CD4-positive, alpha-beta T cell (primary cell): ENCODE results near the gene GDF7. TPM values are rescaled to one million over a fixed set of nuclear protein-coding genes. Genes with fewer than 3 reads are reported as not detected.

ENCODE experiments used
- ATAC-seq: fragments of 200-7000 bp; cut with Tn5 transposase; one replicate; pipeline ENCODE4 v1.10.0; 2022; ENCODE audit warnings: mild to moderate bottlenecking; ENCODE audit not compliant: poor library complexity
- CTCF ChIA-PET: fragments of 350-600 bp; sonication (Branson Sonifier 250); formaldehyde crosslinking; loops from one replicate; lab custom pipeline; 2021; ENCODE audit warnings: antibody characterized with exemption, inconsistent platforms; lab: Charles Lee
- POLR2A ChIA-PET: fragments of 350-600 bp; sonication (Branson Sonifier 250); formaldehyde crosslinking; loops from one replicate; lab custom pipeline; 2021; ENCODE audit warnings: antibody characterized with exemption, inconsistent platforms; lab: Charles Lee
- DNase-seq, 14 experiments: peaks; one replicate each; pipeline ENCODE4 v3.0.0-alpha.2; 2013 to 2020; ENCODE audit warnings: mixed read lengths in 2 of 14
- H3K27ac ChIP-seq, 2 donors: one replicate each; pipeline versions ENCODE4 v1.5.1 to v1.7.0; 2013; ENCODE audit warnings: low read length in 2 of 2, low read depth in 1 of 2, mild to moderate bottlenecking in 1 of 2
- H3K27me3 ChIP-seq, 2 experiments: 1 replicate in 1 of 2; 2 replicates in 1 of 2; pipeline versions ENCODE4 v1.6.1 to v1.7.0; 2013; ENCODE audit warnings: low read length in 2 of 2, control low read depth in 1 of 2, mild to moderate bottlenecking in 1 of 2, moderate library complexity in 1 of 2; ENCODE audit not compliant: insufficient read depth in 2 of 2, control insufficient read depth in 1 of 2
- H3K36me3 ChIP-seq: one replicate; pipeline ENCODE4 v1.6.1; 2013; ENCODE audit warnings: low read length, control low read depth; ENCODE audit not compliant: insufficient read depth
- H3K4me1 ChIP-seq: one replicate; pipeline ENCODE4 v1.6.1; 2013; ENCODE audit warnings: low read length, control low read depth; ENCODE audit not compliant: insufficient read depth
- H3K4me3 ChIP-seq: one replicate; pipeline ENCODE4 v1.5.1; 2013; ENCODE audit warnings: mild to moderate bottlenecking, low read length, moderate library complexity
- H3K9me3 ChIP-seq, 2 experiments: 1 replicate in 1 of 2; 2 replicates in 1 of 2; pipeline versions ENCODE4 v1.6.1 to v1.7.0; 2013; ENCODE audit warnings: low read length in 2 of 2, mild to moderate bottlenecking in 2 of 2, control low read depth in 1 of 2, moderate library complexity in 1 of 2; ENCODE audit not compliant: control insufficient read depth in 1 of 2, insufficient read depth in 1 of 2
- H3K27ac Mint-ChIP-seq: one replicate; pipeline ENCODE4 v1.8.0; 2020; ENCODE audit warnings: mixed read lengths
- H3K27me3 Mint-ChIP-seq: one replicate; pipeline ENCODE4 v1.8.0; 2021; ENCODE audit warnings: mixed read lengths
- H3K36me3 Mint-ChIP-seq: one replicate; pipeline ENCODE4 v1.8.0; 2021; ENCODE audit warnings: low read depth, mixed read lengths
- H3K4me1 Mint-ChIP-seq: one replicate; pipeline ENCODE4 v1.8.0; 2021; ENCODE audit warnings: low read depth, mixed read lengths
- H3K4me3 Mint-ChIP-seq: one replicate; pipeline ENCODE4 v1.8.0; 2020; ENCODE audit warnings: mild to moderate bottlenecking, mixed read lengths
- H3K9me3 Mint-ChIP-seq: one replicate; pipeline ENCODE4 v1.8.0; 2020; ENCODE audit warnings: mixed read lengths
- intact Hi-C, 2 experiments: fragments of 100-400 bp; cut with DNase I in 1 of 2; cut with micrococcal nuclease in 1 of 2; formaldehyde crosslinking; loops; one replicate each; pipeline versions ENCODE4 v1.15.1 to v1.9.0; 2023 to 2025; cut with DNase I, micrococcal nuclease
- total RNA-seq, 174 experiments: library from RNA in 2 of 174; stranded (reverse) in 2 of 174; gene quantifications; one replicate each; pipeline ENCODE4 v1.2.3 and lab custom pipeline; 2021 to 2026
- TF ChIP-seq, protein P1 (sequence below): fragments of 200-600 bp; IDR thresholded peaks from one replicate; pipeline ENCODE4 v1.8.0; 2022; ENCODE audit warnings: antibody characterized with exemption, mild to moderate bottlenecking

GDF7 gene
- total RNA-seq, 2 experiments from 2014 or later: 0.05 to 0.14 TPM

DNA sequence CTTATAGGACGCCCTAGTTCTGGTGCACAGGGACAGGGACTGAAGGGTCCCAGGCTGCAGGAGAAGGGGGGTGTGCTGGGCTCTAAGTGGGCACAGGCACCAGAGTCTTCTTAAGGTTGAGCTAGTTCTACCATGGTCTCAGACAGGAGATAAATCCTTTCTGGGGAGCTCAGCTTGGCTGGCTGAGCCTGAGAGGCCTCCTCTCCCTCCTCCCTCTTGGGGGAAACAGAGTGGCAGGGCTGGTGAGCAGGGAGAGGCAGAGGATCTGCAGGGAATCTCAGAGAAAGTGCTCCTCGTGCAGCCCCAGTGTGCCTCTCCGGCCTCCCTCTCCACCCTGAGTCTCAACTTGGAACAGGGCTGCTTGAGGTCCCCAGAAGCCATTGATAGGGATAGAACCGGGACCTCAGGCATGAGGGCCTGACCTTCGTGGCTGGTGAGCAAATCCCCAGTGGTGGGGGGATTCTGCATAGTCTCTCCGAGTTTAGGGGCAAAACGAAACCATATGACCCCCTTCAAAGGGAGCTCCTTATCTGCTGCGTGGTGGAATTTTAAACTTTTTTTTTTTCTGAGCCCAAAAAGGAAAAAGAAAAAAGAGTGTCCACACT is 2.0 kb downstream of the GDF7 start:
- H3K9me3 Mint-ChIP-seq: no peaks in the 10 kb centered on the region
- H3K27me3 Mint-ChIP-seq: peaks cover 81% of the 10 kb centered on the region
- H3K27ac Mint-ChIP-seq: no peak overlapping the region
- Histone ChIP-seq H3K27me3 (peaks cover 70 to 85% of the 10 kb centered on the region in 2 experiments), H3K27ac (no peak overlapping the region), H3K4me1 (peaks cover 42% of the 10 kb centered on the region), H3K4me3 (no peak overlapping the region), H3K9me3 (peaks cover 0 to 39% of the 10 kb centered on the region in 2 experiments), H3K36me3 (no peaks in the 10 kb centered on the region)
- TF ChIP-seq, protein P1, sequence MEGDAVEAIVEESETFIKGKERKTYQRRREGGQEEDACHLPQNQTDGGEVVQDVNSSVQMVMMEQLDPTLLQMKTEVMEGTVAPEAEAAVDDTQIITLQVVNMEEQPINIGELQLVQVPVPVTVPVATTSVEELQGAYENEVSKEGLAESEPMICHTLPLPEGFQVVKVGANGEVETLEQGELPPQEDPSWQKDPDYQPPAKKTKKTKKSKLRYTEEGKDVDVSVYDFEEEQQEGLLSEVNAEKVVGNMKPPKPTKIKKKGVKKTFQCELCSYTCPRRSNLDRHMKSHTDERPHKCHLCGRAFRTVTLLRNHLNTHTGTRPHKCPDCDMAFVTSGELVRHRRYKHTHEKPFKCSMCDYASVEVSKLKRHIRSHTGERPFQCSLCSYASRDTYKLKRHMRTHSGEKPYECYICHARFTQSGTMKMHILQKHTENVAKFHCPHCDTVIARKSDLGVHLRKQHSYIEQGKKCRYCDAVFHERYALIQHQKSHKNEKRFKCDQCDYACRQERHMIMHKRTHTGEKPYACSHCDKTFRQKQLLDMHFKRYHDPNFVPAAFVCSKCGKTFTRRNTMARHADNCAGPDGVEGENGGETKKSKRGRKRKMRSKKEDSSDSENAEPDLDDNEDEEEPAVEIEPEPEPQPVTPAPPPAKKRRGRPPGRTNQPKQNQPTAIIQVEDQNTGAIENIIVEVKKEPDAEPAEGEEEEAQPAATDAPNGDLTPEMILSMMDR: no peak
- peak overlapping the region; percentile 34 for H3K4me3 Mint-ChIP-seq
- CTCF ChIA-PET: no interaction called here
- DNase-seq (no peak), ATAC-seq (no peak)
- no peaks in the 10 kb centered on the region for H3K36me3 Mint-ChIP-seq
- H3K4me1 Mint-ChIP-seq: peaks cover 32% of the 10 kb centered on the region
- intact Hi-C loops: loop anchor here in 1 of 2 experiments (10.0 kb wide), 1 partner anchor 156 kb away; the partner anchor contains the start of gene LDAH
- POLR2A ChIA-PET: no interaction called here

DNA sequence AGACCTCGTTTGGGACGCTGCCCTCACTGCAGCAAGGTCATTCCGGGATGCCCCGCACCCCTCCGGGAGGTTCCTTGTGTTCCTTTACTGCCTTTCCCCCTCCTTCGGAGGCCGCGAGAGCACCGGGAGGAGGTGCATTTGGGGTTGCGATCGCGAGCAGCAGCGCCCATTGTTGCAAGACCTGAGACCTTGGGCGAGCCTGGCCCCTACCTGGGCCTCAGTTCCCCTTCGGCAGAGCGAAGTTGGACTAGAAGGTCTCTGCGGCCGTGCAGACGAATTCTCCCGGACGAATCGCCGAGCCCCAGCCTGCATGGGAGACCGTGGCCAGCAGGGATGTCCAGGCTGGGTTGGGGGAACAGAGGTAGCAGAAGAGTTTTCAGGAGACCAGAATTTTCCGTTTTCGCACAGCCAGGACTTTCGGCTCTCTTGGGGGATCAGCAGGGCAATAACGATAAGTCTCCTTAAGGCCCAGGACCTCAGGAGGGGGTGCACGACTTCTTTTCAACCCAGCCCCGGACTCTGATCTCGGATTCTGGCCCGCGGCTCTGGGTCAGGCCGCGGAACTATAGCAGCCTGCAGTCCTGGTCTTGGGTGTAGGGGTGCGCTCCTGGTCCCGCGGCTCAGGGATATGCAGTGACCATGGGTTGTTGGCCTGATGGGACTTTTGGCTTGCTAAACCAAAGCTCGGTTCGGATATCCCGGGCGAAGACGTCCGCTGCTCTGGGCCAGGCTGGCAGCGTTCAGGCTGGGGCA is 2.8 kb downstream of the GDF7 start:
- H3K36me3 ChIP-seq: no peaks in the 10 kb centered on the region
- ChIA-PET CTCF (interaction anchor here (1.1 kb wide), 1 partner anchor 8 kb away, joined by 3 read pairs; no protein-coding TSS in a partner anchor), POLR2A (no interaction called here)
- Mint-ChIP-seq H3K4me1 (peaks cover 32% of the 10 kb centered on the region), H3K4me3 (no peak overlapping the region), H3K27ac (no peak overlapping the region), H3K9me3 (no peaks in the 10 kb centered on the region), H3K36me3 (no peaks in the 10 kb centered on the region), H3K27me3 (peaks cover 76% of the 10 kb centered on the region)
- no peak overlapping the region for H3K4me3 ChIP-seq
- H3K4me1 ChIP-seq: peaks cover 42% of the 10 kb centered on the region
- no peak for DNase-seq
- H3K27me3 ChIP-seq: peaks cover 62 to 77% of the 10 kb centered on the region in 2 experiments
- H3K9me3 ChIP-seq: peaks cover 0 to 39% of the 10 kb centered on the region in 2 experiments
- no peak for ATAC-seq
- intact Hi-C loops: loop anchor here in 1 of 2 experiments (10.0 kb wide), 1 partner anchor 155 kb away; the partner anchor contains the start of gene LDAH
- TF ChIP-seq, protein P1: no peak
- no peak overlapping the region for H3K27ac ChIP-seq

- ChIA-PET POLR2A (no interaction called here), CTCF (interaction anchor here (0.7 to 1.1 kb wide), 2 partner anchors 9 to 19 kb away, joined by 3 read pairs; partner anchors contain the start of gene HS1BP3)
- no peaks in the 10 kb centered on the region for H3K36me3 ChIP-seq
- H3K27ac ChIP-seq: no peak overlapping the region
- Mint-ChIP-seq H3K4me3 (no peak overlapping the region), H3K36me3 (no peaks in the 10 kb centered on the region), H3K27ac (no peak overlapping the region), H3K4me1 (peaks cover 25% of the 10 kb centered on the region), H3K27me3 (peaks cover 68% of the 10 kb centered on the region), H3K9me3 (no peaks in the 10 kb centered on the region)
- peak in 1 of 14 experiments; percentile 19 for DNase-seq
- H3K27me3 ChIP-seq: peaks cover 55 to 70% of the 10 kb centered on the region in 2 experiments
- intact Hi-C loops: no loop called here
- ATAC-seq: no peak
- H3K4me1 ChIP-seq: peaks cover 38% of the 10 kb centered on the region
- H3K4me3 ChIP-seq: no peak overlapping the region
- TF ChIP-seq, protein P1: no peak
- peaks cover 0 to 34% of the 10 kb centered on the region in 2 experiments for H3K9me3 ChIP-seq
Observed at GRCh38 chr2:20670315-20671035, 3.5 kb downstream of the GDF7 start.
